Fibroblast of the aortic adventitia (primary cell): ENCODE results near the gene BCO2. TPM values are rescaled to one million over a fixed set of nuclear protein-coding genes. Genes with fewer than 3 reads are reported as not detected.

Experiments used
- DNase-seq: peaks from one replicate; pipeline ENCODE4 v3.0.0-alpha.2; 2010; ENCODE audit warnings: low read depth
- H3K4me3 ChIP-seq: 2 replicates; pipeline ENCODE4 v1.5.1; 2011; ENCODE audit warnings: low read depth, mild to moderate bottlenecking, control low read depth, low read length, moderate library complexity
- CTCF ChIP-seq: IDR thresholded peaks from 2 replicates; pipeline ENCODE4 v1.5.1; 2011; ENCODE audit warnings: mild to moderate bottlenecking, low read length, control low read depth, inconsistent platforms; ENCODE audit not compliant: insufficient read depth
- total RNA-seq: library from RNA; depleted of rRNA; stranded (reverse); fragments of >200 nt; gene quantifications from 2 replicates; pipeline ENCODE4 v1.2.3, GENCODE V29; 2012; ENCODE audit warnings: low replicate concordance

Gene BCO2
- total RNA-seq, 1 donor, result 1.5 TPM

- no peak overlapping the region for H3K4me3 ChIP-seq
- DNase-seq, result no peak
- TF ChIP-seq CTCF, result no peak
Measured at GRCh38 chr11:112143597-112143996, 31.7 kb upstream of the BCO2 start.

DNA sequence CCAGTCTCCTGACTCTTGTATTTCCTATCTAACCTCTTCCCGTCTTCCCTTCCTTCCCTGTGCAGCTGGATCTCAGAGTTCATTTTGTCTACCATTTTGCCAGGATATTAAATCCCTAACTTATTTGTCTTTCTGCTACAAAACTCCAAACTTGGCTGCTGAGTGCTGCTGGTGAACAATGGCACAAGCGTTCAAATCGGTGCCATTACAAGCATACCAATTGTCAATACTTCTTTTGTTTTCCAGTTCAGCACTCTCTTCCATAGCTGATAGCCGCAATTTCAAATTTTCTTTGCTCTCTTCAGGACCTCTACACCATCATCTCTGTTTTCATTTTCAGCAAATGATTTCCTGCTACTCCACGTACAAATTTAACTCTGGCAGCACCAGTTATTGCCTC, 24.8 kb upstream of the BCO2 start:
- no peak for DNase-seq
- no peak overlapping the region for H3K4me3 ChIP-seq
- no peak for TF ChIP-seq CTCF

GRCh38 chr11:112156153-112156955, 19.0 kb upstream of the BCO2 start:
- DNase-seq, result peak; percentile 21
- TF ChIP-seq CTCF, result no peak
- no peak overlapping the region for H3K4me3 ChIP-seq

DNA sequence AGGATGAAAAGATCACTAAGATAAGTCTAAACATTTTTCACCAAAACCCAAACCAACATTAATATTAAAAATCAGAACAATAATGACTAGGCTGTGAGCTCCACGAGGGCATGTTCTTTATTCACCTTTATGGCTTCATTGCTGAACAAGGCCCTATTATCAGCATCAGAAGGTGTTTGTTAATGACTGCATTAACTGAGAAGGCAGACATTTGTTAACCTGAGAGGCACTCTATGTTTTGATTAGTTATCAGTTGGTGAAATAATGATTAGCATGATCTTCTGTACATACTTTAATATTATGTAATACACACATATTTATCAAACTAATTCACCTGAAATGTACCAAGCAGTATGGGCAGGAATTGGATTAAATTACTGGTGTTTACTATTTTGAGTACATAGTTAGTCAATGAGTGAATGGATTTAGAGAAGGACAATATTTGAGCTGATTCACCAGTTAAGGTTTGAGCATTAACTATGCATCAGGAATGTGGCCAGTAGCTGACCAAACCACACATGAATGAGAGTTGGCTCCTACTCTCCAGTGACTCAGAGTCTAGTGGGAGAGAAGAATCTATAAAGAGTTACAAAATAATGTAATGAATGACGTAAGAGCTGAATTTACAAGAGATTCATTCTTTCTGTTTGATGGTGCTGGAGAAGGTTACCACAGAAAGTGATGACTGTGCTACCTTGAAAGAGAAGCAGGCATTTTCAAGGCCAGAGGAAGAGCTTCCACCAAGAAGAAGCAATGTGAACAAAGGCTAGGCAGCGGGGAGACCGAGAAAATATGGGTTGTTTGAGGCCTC, 18.2 kb upstream of the BCO2 start:
- no peak overlapping the region for H3K4me3 ChIP-seq
- peak; percentile 99 for DNase-seq
- TF ChIP-seq CTCF, result no peak

DNA sequence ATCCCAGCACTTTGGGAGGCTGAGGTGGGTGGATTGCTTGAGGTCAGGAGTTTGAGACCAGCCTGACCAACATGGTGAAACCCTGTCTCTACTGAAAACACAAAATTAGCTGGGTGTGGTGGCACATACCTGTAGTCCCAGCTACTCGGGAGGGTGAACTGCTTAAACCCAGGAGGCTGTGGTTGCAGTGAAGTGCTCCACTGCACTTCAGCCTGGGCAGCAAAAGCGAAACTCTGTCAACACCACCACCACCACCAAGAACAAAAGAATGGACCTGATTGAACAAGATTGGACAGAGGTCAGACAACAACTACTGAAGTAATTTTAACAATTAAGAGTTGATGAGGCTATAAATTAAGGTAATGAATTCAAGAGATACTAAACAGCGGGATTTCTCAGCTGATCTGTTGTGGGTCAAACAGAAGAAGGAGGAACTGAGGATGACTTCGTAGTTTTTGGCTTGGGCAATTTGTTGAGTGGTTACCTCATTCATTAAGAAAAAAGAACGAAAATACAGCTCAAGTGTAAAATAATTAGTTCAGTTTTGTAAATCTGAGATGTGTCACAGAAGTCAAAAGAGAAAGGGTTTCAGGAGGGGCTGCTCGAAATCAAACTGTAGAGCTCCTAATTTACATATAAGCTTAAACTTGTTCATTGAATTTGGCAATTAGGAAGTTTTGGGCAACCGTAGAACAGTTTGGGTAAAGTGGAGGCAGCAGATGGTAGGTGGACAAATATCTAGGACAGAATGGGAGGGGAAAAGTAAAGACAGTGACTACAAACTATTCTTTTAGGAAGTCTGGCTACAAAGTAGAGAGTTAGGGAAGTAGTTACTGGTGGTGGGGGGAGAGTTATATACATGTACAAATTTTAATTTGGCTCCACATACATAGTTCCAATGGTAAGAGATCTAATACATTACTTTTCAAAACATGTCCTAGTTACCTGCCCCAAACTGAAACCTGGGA, 15.9 kb upstream of the BCO2 start:
- no peak overlapping the region for H3K4me3 ChIP-seq
- TF ChIP-seq CTCF, result no peak
- no peak for DNase-seq

GRCh38 chr11:112160091-112160848, 15.0 kb upstream of the BCO2 start:
- no peak overlapping the region for H3K4me3 ChIP-seq
- TF ChIP-seq CTCF, result no peak
- no peak for DNase-seq
